ENCODE measurements around the gene KRTAP4-7.
"Not testable (repeated sequence)": the region's sequence is repeated elsewhere in the genome, so short reads cannot be mapped to it uniquely, and the experiment has no call there.

The KRTAP4-7 gene

GRCh38 chr17:41042953-41043352, 41.0 kb upstream of the KRTAP4-7 start:
- no peaks in the 10 kb centered on the region for H3K36me3 ChIP-seq (replicated peaks; ENCODE audit: insufficient read depth, low read length)
- H3K27ac ChIP-seq (ENCODE audit: low read length): no peak overlapping the region
- TF ChIP-seq EZH2phosphoT487 (IDR thresholded peaks at IDR 0.05; ENCODE audit: low read length) (no peak), EZH2 (optimal IDR thresholded peaks at IDR 0.05; ENCODE audit: low read depth, low read length) (no peak)
- TF ChIP-seq, protein P1, sequence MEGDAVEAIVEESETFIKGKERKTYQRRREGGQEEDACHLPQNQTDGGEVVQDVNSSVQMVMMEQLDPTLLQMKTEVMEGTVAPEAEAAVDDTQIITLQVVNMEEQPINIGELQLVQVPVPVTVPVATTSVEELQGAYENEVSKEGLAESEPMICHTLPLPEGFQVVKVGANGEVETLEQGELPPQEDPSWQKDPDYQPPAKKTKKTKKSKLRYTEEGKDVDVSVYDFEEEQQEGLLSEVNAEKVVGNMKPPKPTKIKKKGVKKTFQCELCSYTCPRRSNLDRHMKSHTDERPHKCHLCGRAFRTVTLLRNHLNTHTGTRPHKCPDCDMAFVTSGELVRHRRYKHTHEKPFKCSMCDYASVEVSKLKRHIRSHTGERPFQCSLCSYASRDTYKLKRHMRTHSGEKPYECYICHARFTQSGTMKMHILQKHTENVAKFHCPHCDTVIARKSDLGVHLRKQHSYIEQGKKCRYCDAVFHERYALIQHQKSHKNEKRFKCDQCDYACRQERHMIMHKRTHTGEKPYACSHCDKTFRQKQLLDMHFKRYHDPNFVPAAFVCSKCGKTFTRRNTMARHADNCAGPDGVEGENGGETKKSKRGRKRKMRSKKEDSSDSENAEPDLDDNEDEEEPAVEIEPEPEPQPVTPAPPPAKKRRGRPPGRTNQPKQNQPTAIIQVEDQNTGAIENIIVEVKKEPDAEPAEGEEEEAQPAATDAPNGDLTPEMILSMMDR (IDR thresholded peaks at IDR 0.05; ENCODE audit: low read length): no peak
- no peaks in the 10 kb centered on the region for H3K79me2 ChIP-seq (ENCODE audit: low read length)
- no peak for DNase-seq
- H3K4me1 ChIP-seq (ENCODE audit: low read length): no peaks in the 10 kb centered on the region
- H2AFZ ChIP-seq (ENCODE audit: low read length): no peak overlapping the region
- H3K4me3 ChIP-seq (ENCODE audit: low read length): no peak overlapping the region
- H3K9me3 ChIP-seq (replicated peaks; ENCODE audit: insufficient read depth, low read length): no peaks in the 10 kb centered on the region
- H3K9ac ChIP-seq (ENCODE audit: low read length): no peak overlapping the region
- H3K27me3 ChIP-seq (replicated peaks; ENCODE audit: insufficient read depth, low read length): no peaks in the 10 kb centered on the region
- H4K20me1 ChIP-seq (ENCODE audit: insufficient read depth, low read length): no peaks in the 10 kb centered on the region
- no peak overlapping the region for H3K4me2 ChIP-seq (ENCODE audit: low read depth, low read length)
- no peaks in the 10 kb centered on the region for H3F3A ChIP-seq (ENCODE audit: insufficient read depth, low read length)
- no peaks in the 10 kb centered on the region for H3K9me2 ChIP-seq (replicated peaks; ENCODE audit: insufficient read depth, low read length)

GRCh38 chr17:41046735-41047465, 37.0 kb upstream of the KRTAP4-7 start, which contains the start of gene KRTAP2-1:
KRTAP2-1 (minus strand) TSS chr17:41047316; CDS start chr17:41047267, 49 bp downstream.
- H3F3A ChIP-seq (ENCODE audit: insufficient read depth, low read length); H3K9ac ChIP-seq (ENCODE audit: low read length); H3K4me1 ChIP-seq (ENCODE audit: low read length); DNase-seq; H3K9me2 ChIP-seq (replicated peaks; ENCODE audit: insufficient read depth, low read length); H3K4me2 ChIP-seq (ENCODE audit: low read depth, low read length); H3K9me3 ChIP-seq (replicated peaks; ENCODE audit: insufficient read depth, low read length); H3K27me3 ChIP-seq (replicated peaks; ENCODE audit: insufficient read depth, low read length); H2AFZ ChIP-seq (ENCODE audit: low read length); H4K20me1 ChIP-seq (ENCODE audit: insufficient read depth, low read length); H3K36me3 ChIP-seq (replicated peaks; ENCODE audit: insufficient read depth, low read length); H3K79me2 ChIP-seq (ENCODE audit: low read length); H3K27ac ChIP-seq (ENCODE audit: low read length); H3K4me3 ChIP-seq (ENCODE audit: low read length): not testable (repeated sequence)

DNA sequence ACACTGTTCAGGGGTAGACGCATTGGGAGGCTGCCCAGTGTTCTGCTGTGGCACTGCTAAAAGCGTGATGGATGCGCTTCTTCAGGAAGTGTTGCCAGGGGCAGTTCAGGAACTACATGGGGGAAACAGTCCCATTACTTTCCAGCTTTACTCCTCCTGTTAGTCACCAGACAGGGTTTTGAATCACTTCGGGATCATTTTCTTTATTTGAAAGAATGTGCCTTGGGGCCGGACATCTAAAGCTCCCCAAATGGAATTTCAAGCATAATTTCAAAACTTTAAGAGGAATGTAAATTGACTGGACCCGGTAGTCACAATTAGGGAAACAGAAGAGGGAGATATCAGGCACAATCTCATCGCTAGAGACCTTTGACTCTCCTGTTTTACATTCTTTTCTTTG, 35.5 kb upstream of the KRTAP4-7 start:
- Histone ChIP-seq H3K36me3 (replicated peaks; ENCODE audit: insufficient read depth, low read length) (no peaks in the 10 kb centered on the region), H4K20me1 (ENCODE audit: insufficient read depth, low read length) (no peaks in the 10 kb centered on the region), H3K4me3 (ENCODE audit: low read length) (no peak overlapping the region), H3K9me3 (replicated peaks; ENCODE audit: insufficient read depth, low read length) (no peaks in the 10 kb centered on the region), H3K79me2 (ENCODE audit: low read length) (no peaks in the 10 kb centered on the region), H3K27me3 (replicated peaks; ENCODE audit: insufficient read depth, low read length) (no peaks in the 10 kb centered on the region), H3F3A (ENCODE audit: insufficient read depth, low read length) (no peaks in the 10 kb centered on the region), H3K27ac (ENCODE audit: low read length) (no peak overlapping the region), H3K9me2 (replicated peaks; ENCODE audit: insufficient read depth, low read length) (no peaks in the 10 kb centered on the region), H3K9ac (ENCODE audit: low read length) (no peak overlapping the region), H3K4me2 (ENCODE audit: low read depth, low read length) (no peak overlapping the region), H2AFZ (ENCODE audit: low read length) (no peak overlapping the region), H3K4me1 (ENCODE audit: low read length) (no peaks in the 10 kb centered on the region)
- TF ChIP-seq EZH2 (optimal IDR thresholded peaks at IDR 0.05; ENCODE audit: low read depth, low read length) (no peak), EZH2phosphoT487 (IDR thresholded peaks at IDR 0.05; ENCODE audit: low read length) (no peak)
- TF ChIP-seq, protein P1 (IDR thresholded peaks at IDR 0.05; ENCODE audit: low read length): no peak
- no peak for DNase-seq

DNA sequence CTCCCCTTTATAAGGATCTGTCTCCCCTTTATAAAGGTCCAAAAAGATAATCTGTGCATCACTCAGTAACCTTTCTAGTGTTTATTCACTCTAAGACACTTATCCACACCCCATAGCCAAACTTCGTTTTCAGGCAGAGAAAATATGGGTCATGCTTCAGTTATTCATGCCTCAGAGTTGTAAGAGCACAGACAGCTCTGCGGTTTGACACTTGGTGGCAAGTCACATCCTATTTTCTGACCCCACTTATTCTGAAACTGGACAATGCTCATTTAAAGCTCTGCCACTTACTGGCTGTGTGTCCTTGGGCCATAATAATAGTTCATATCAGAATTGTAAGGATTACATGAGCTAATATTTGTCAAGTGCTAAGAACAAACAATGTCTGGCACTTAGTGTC, 34.8 kb upstream of the KRTAP4-7 start:
- TF ChIP-seq, protein P1 (IDR thresholded peaks at IDR 0.05; ENCODE audit: low read length): no peak
- TF ChIP-seq EZH2phosphoT487 (IDR thresholded peaks at IDR 0.05; ENCODE audit: low read length): no peak
- no peak for TF ChIP-seq EZH2 (optimal IDR thresholded peaks at IDR 0.05; ENCODE audit: low read depth, low read length)
- no peak overlapping the region for H3K9ac ChIP-seq (ENCODE audit: low read length)
- no peak overlapping the region for H3K27ac ChIP-seq (ENCODE audit: low read length)
- no peaks in the 10 kb centered on the region for H3F3A ChIP-seq (ENCODE audit: insufficient read depth, low read length)
- no peaks in the 10 kb centered on the region for H3K9me2 ChIP-seq (replicated peaks; ENCODE audit: insufficient read depth, low read length)
- H3K4me2 ChIP-seq (ENCODE audit: low read depth, low read length): no peak overlapping the region
- no peaks in the 10 kb centered on the region for H3K79me2 ChIP-seq (ENCODE audit: low read length)
- H3K9me3 ChIP-seq (replicated peaks; ENCODE audit: insufficient read depth, low read length): no peaks in the 10 kb centered on the region
- no peak overlapping the region for H3K4me3 ChIP-seq (ENCODE audit: low read length)
- no peaks in the 10 kb centered on the region for H4K20me1 ChIP-seq (ENCODE audit: insufficient read depth, low read length)
- no peak for DNase-seq
- no peaks in the 10 kb centered on the region for H3K36me3 ChIP-seq (replicated peaks; ENCODE audit: insufficient read depth, low read length)
- no peaks in the 10 kb centered on the region for H3K27me3 ChIP-seq (replicated peaks; ENCODE audit: insufficient read depth, low read length)
- no peak overlapping the region for H2AFZ ChIP-seq (ENCODE audit: low read length)
- no peaks in the 10 kb centered on the region for H3K4me1 ChIP-seq (ENCODE audit: low read length)
